ENCODE data around the gene CCR7. TPM values are rescaled to one million over a fixed set of nuclear protein-coding genes. Genes with fewer than 3 reads are reported as not detected.

CCR7 gene
- total and polyA plus RNA-seq, 2 of the 13 experiments (the other 11 are each of a cell fraction or from before 2014, with no cell fraction given): 0.04 to 0.53 TPM

DNA sequence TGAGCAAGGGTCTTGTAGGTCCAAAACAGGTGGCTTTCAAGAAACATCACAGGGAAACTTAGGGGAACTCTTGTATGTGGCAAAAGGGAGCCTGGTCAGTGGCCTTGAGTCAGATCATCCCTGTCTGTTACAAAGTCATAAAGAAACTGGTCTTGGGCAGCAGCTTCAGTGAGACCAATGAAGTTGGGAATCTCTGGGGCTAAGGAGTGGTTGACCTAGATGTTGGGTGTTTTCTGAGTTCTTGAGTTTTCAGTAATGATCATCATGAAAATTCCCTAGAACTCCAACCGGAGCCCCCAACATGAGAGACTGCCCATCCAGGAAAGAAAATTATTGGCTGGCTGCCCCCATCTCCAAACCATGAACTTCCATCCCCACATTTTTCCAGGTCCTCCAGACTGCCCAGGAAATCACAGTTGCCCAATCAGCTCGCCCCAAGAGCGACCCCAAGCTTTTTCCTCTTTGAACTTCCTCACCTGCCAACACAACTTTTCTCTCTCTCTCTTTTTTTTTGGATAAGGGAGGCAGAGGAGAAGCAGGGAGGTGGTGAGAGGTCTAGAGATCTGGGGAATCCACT, 3.9 kb downstream of the CCR7 start:
- no peak for DNase-seq (ENCODE audit: low spot score)
- peak overlapping the region in 1 of 3 experiments; percentile 67; a peak in 3 of 6 replicates for H3K4me3 ChIP-seq (replicated peaks in 1 of 3; ENCODE audit: insufficient read depth in 1 of 3, low read depth in 2 of 3, low read length in 3 of 3)
- H2AFZ ChIP-seq (ENCODE audit: low read length): peak overlapping the region; percentile 42
- no peak for TF ChIP-seq ZNF205 (CRISPR knock-in tag; IDR thresholded peaks at IDR 0.05)
- TF ChIP-seq ZNF777 (CRISPR knock-in tag; IDR thresholded peaks at IDR 0.05): 0 out of 2 replicates have a peak, but pooled peaks have one; percentile 4
- no peak for TF ChIP-seq ZNF75D (CRISPR knock-in tag; IDR thresholded peaks at IDR 0.05; ENCODE audit: borderline replicate concordance)
- TF ChIP-seq TBX2 (CRISPR knock-in tag; IDR thresholded peaks at IDR 0.05; ENCODE audit: borderline replicate concordance): 0 out of 2 replicates have a peak, but pooled peaks have one; percentile 18
- ChIA-PET POLR2A (interaction anchor here (0.8 to 3.1 kb wide), 9 partner anchors 10 to 1127 kb away, joined by 3 to 45 read pairs (median 4); partner anchors contain the start of gene EIF1), CTCF (ENCODE audit: low intra/inter-chr PET ratio, low total read pairs) (interaction anchor here (1.1 to 3.1 kb wide), 4 partner anchors 28 to 145 kb away, joined by 6 to 57 read pairs (median 10); partner anchors contain the start of gene IGFBP4)
- no peaks in the 10 kb centered on the region for H3K9me3 ChIP-seq (ENCODE audit: low read length)
- peaks cover 3 to 43% of the 10 kb centered on the region in 2 experiments; a peak in 2 of 5 replicates for H3K27me3 ChIP-seq (ENCODE audit: control insufficient read depth in 1 of 2, insufficient read depth in 2 of 2, low read length in 2 of 2)
- peak overlapping the region; percentile 21; the same call in 1 of the 2 replicates for H3K9ac ChIP-seq (ENCODE audit: insufficient read depth, low read depth, low read length)
- peak overlapping the region; percentile 84 for H3K4me2 ChIP-seq (ENCODE audit: low read depth, low read length)
- in situ Hi-C loops (cut with HindIII; ENCODE audit: extremely low pct_ligation_motif_present, low pct_unique_long_range_greater_than_20kb): loop anchor here (5.0 kb wide), 1 partner anchor 119 kb away; the partner anchor contains the start of gene IGFBP4
- no peaks in the 10 kb centered on the region for H4K20me1 ChIP-seq (ENCODE audit: insufficient read depth, low read length)
- peaks cover 56% of the 10 kb centered on the region for H3K4me1 ChIP-seq (ENCODE audit: insufficient read depth, low read length)
- H3K27ac ChIP-seq (ENCODE audit: extremely low read length, insufficient read depth, low read length): no peak overlapping the region
- WGBS (ENCODE audit: low lambda C conversion rate): 62% methylated on average over 3 of the region's 3 CpGs
- BruUV-seq (replicated peaks): no TSS peak
- ATAC-seq: no peak
- no peaks in the 10 kb centered on the region for H3K36me3 ChIP-seq (replicated peaks in 1 of 2; ENCODE audit: control insufficient read depth in 1 of 2, insufficient read depth in 2 of 2, low read length in 2 of 2)
- no peaks in the 10 kb centered on the region for H3K79me2 ChIP-seq (ENCODE audit: insufficient read depth, low read length)
- FAIRE-seq: no peak
- intact Hi-C loops (cut with micrococcal nuclease; ENCODE audit: unreplicated experiment): no loop called here

DNA sequence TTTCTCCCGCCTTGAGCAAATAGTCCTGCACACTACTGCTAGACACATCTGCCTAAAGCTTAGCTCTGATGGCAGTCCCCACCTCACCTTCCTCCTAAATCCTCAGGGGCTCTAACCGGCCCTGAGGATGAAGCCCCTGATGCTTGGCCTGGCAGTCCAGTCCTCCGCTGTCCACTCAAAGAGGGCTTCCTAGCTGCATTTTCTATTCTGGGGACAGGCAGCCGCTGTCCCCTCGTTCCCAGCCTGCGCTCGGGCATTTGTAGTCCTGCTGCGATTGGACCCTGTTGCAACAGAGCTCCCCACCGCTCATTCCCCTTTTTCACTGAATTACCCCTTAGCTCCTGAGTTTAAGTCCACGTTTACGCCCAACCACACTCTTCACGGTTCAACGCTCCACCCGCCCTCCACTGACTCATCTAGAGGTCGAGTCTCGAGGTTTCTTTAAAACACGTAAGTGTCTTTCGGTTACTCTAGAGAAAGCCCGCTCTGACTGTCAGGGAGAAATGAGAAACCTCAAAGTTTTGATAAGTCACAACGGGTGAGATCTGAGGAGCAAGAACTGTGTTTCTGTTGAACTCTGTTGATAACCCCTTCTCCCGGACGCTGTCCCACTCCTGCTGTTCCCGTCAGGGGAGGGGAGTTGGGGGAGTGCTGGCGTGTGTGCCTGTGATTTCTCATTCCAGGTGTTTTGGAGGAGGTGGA, 4.5 kb downstream of the CCR7 start:
- CTCF ChIA-PET (ENCODE audit: low intra/inter-chr PET ratio, low total read pairs): interaction anchor here (0.6 to 3.1 kb wide), 9 partner anchors 9 to 161 kb away, joined by 3 to 57 read pairs (median 8); partner anchors contain the start of gene IGFBP4
- peak overlapping the region; percentile 42 for H2AFZ ChIP-seq (ENCODE audit: low read length)
- H3K79me2 ChIP-seq (ENCODE audit: insufficient read depth, low read length): no peaks in the 10 kb centered on the region
- peak overlapping the region; percentile 21; the same call in 1 of the 2 replicates for H3K9ac ChIP-seq (ENCODE audit: insufficient read depth, low read depth, low read length)
- H3K9me3 ChIP-seq (ENCODE audit: low read length): no peaks in the 10 kb centered on the region
- no peak overlapping the region for H3K27ac ChIP-seq (ENCODE audit: extremely low read length, insufficient read depth, low read length)
- no peak for DNase-seq (ENCODE audit: low spot score)
- H3K36me3 ChIP-seq (replicated peaks in 1 of 2; ENCODE audit: control insufficient read depth in 1 of 2, insufficient read depth in 2 of 2, low read length in 2 of 2): no peaks in the 10 kb centered on the region
- H3K4me3 ChIP-seq (replicated peaks in 1 of 3; ENCODE audit: insufficient read depth in 1 of 3, low read depth in 2 of 3, low read length in 3 of 3): peak overlapping the region; percentile 22 to 67 (median 41); a peak in 5 of 6 replicates
- POLR2A ChIA-PET: interaction anchor here (0.8 to 3.1 kb wide), 16 partner anchors 9 to 1128 kb away, joined by 3 to 45 read pairs (median 4); partner anchors contain the start of gene EIF1
- peak; percentile 56 for ATAC-seq
- in situ Hi-C loops (cut with HindIII; ENCODE audit: extremely low pct_ligation_motif_present, low pct_unique_long_range_greater_than_20kb): loop anchor here (5.0 kb wide), 1 partner anchor 118 kb away; the partner anchor contains the start of gene IGFBP4
- 19% methylated on average over 24 of the region's 24 CpGs for WGBS (ENCODE audit: low lambda C conversion rate)
- FAIRE-seq: no peak
- H3K27me3 ChIP-seq (ENCODE audit: control insufficient read depth in 1 of 2, insufficient read depth in 2 of 2, low read length in 2 of 2): peaks cover 3 to 43% of the 10 kb centered on the region in 2 experiments; a peak in 2 of 5 replicates
- intact Hi-C loops (cut with micrococcal nuclease; ENCODE audit: unreplicated experiment): loop anchor here (1.0 kb wide), 4 partner anchors 11 to 161 kb away; no protein-coding TSS in a partner anchor
- H4K20me1 ChIP-seq (ENCODE audit: insufficient read depth, low read length): no peaks in the 10 kb centered on the region
- peak overlapping the region; percentile 84 for H3K4me2 ChIP-seq (ENCODE audit: low read depth, low read length)
- peaks cover 58% of the 10 kb centered on the region for H3K4me1 ChIP-seq (ENCODE audit: insufficient read depth, low read length)
- no TSS peak for BruUV-seq (replicated peaks)
- TF ChIP-seq ZNF724P (CRISPR knock-in tag; IDR thresholded peaks at IDR 0.05; ENCODE audit: borderline replicate concordance): no peak
- no peak for TF ChIP-seq ZFP62 (CRISPR knock-in tag; IDR thresholded peaks at IDR 0.05)
- TF ChIP-seq, protein P1, sequence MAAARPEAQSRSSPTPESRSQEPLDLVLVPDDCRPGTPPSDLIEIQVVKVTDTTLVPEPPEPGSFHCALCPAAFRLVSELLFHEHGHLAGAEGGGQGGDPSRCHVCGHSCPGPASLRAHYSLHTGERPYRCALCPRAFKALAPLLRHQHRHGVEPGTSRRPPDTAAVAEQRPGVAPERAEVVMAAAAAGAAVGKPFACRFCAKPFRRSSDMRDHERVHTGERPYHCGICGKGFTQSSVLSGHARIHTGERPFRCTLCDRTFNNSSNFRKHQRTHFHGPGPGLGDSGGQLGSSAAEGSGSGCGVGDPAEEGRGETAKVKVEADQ (CRISPR knock-in tag; IDR thresholded peaks at IDR 0.05; ENCODE audit: borderline replicate concordance): peak; percentile 78; the same call in 1 of the 2 replicates
- TF ChIP-seq MXI1 (IDR thresholded peaks at IDR 0.05; ENCODE audit: borderline replicate concordance, low read depth, low read length): no peak
- no peak for TF ChIP-seq POLR2A (IDR thresholded peaks at IDR 0.05; ENCODE audit: insufficient read depth in 1 of 2, low read depth in 2 of 2, low read length in 2 of 2)
- TF ChIP-seq ZNF12 (CRISPR knock-in tag; IDR thresholded peaks at IDR 0.05): 0 out of 2 replicates have a peak, but pooled peaks have one; percentile 5
- TF ChIP-seq, protein P2, sequence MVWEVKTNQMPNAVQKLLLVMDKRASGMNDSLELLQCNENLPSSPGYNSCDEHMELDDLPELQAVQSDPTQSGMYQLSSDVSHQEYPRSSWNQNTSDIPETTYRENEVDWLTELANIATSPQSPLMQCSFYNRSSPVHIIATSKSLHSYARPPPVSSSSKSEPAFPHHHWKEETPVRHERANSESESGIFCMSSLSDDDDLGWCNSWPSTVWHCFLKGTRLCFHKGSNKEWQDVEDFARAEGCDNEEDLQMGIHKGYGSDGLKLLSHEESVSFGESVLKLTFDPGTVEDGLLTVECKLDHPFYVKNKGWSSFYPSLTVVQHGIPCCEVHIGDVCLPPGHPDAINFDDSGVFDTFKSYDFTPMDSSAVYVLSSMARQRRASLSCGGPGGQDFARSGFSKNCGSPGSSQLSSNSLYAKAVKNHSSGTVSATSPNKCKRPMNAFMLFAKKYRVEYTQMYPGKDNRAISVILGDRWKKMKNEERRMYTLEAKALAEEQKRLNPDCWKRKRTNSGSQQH (CRISPR knock-in tag; IDR thresholded peaks at IDR 0.05; ENCODE audit: low read depth): 0 out of 2 replicates have a peak, but pooled peaks have one; percentile 12
